ENCODE data around the gene PLPP2. TPM values are rescaled to one million over a fixed set of nuclear protein-coding genes. Genes with fewer than 3 reads are reported as not detected.

Gene PLPP2
- total RNA-seq, 1 donor from 2014 or later: 1.9 TPM

GRCh38 chr19:306151-306900 lies 15.1 kb upstream of the PLPP2 start:
- H3K27ac Mint-ChIP-seq (ENCODE audit: unreplicated experiment): no peak overlapping the region
- no peaks in the 10 kb centered on the region for H3K27me3 Mint-ChIP-seq (ENCODE audit: unreplicated experiment)

GRCh38 chr19:305240-306150 lies 14.3 kb upstream of the PLPP2 start:
- H3K27ac Mint-ChIP-seq (ENCODE audit: unreplicated experiment): no peak overlapping the region
- H3K4me3 Mint-ChIP-seq (ENCODE audit: unreplicated experiment): no peak overlapping the region
- no peak for TF ChIP-seq CTCF (IDR thresholded peaks at IDR 0.05)

More at GRCh38 chr19:306151-306900, 15.1 kb upstream of the PLPP2 start:
- H3K4me1 Mint-ChIP-seq (ENCODE audit: unreplicated experiment): no peaks in the 10 kb centered on the region
- no peak overlapping the region for H3K4me3 Mint-ChIP-seq (ENCODE audit: unreplicated experiment)
- peaks cover 12% of the 10 kb centered on the region for H3K36me3 Mint-ChIP-seq (ENCODE audit: unreplicated experiment)
- no peaks in the 10 kb centered on the region for H3K9me3 Mint-ChIP-seq (ENCODE audit: unreplicated experiment)
- peak; percentile 82 for DNase-seq (ENCODE audit: extremely low spot score, unreplicated experiment)
- TF ChIP-seq CTCF (IDR thresholded peaks at IDR 0.05): no peak

DNA sequence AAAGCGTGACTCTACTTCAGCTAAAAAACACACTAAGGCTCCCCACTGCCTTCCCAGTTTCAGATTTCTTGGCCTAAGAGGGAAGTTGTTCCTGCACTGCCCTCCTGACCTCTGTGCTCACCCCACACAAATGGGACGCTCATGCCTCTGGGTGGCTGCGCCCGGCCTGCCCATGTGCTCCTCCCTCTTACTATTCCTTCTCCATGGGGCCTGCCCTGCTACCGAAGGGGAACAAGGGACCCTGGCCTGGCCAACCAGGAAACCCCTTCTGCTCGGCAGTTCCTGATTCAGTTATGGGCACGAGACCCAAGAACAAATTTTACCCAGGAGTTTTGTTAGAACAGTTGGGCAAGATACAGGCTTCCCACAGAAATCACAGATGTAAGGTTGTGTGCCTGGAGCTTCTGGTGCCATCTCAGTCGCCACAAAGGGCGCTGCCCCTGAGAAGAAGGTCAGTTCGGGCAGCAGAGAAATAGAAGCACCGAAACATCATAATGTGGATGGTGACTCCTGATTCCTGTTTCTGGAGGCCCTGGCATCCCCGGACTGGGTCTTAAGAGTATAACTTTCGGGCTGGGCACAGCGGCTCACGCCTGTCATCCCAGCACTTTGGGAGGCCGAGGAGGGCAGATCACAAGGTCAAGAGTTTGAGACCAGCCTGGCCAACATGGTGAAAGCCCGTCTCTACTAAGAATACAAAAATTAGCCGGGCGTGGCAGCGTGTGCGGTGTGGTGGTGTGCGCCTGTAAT lies 5.4 kb upstream of the PLPP2 start:
- Mint-ChIP-seq H3K4me3 (ENCODE audit: unreplicated experiment) (no peak overlapping the region), H3K36me3 (ENCODE audit: unreplicated experiment) (no peaks in the 10 kb centered on the region), H3K4me1 (ENCODE audit: unreplicated experiment) (peaks cover 10% of the 10 kb centered on the region), H3K27me3 (ENCODE audit: unreplicated experiment) (peaks cover 24% of the 10 kb centered on the region), H3K9me3 (ENCODE audit: unreplicated experiment) (no peaks in the 10 kb centered on the region), H3K27ac (ENCODE audit: unreplicated experiment) (no peak overlapping the region)
- DNase-seq (ENCODE audit: extremely low spot score, unreplicated experiment): no peak
- TF ChIP-seq CTCF (IDR thresholded peaks at IDR 0.05): no peak

More at GRCh38 chr19:305240-306150, 14.3 kb upstream of the PLPP2 start:
- DNase-seq (ENCODE audit: extremely low spot score, unreplicated experiment): peak; percentile 83
- Mint-ChIP-seq H3K27me3 (ENCODE audit: unreplicated experiment) (no peaks in the 10 kb centered on the region), H3K36me3 (ENCODE audit: unreplicated experiment) (peaks cover 12% of the 10 kb centered on the region), H3K9me3 (ENCODE audit: unreplicated experiment) (no peaks in the 10 kb centered on the region), H3K4me1 (ENCODE audit: unreplicated experiment) (no peaks in the 10 kb centered on the region)

DNA sequence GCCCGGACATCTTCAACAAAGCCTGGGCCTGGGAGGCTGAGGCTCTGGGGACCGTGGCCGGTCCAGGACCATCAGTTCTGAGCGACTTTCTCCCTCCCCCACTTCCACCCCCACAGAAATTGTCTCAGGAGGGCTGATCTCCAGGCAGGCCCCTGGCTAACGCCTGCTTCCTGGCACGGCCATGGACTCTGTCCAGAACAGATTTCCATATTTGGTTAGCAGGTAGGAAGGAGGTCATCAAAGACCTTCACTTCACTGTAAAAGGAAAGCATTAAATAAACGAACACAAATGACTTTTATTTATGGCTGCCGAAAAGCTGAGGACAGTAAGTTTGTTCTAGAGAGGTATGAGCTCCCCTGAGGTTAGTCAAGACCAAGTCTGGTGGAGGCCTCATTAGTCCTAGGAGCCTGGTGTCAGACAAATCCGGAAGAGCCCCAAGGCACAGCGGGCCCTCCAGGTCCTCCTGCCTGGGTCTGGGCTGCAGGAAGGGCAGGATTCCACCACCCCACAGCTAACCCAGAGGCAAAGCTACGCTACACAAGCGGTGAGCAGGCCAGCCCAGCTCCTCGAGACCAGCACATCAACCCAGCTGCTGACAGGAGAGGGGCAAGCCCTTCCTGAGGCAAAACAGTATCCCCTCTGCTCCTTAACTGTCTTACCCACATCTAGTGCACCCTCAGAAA lies 4.6 kb upstream of the PLPP2 start:
- Mint-ChIP-seq H3K4me3 (ENCODE audit: unreplicated experiment) (no peak overlapping the region), H3K27ac (ENCODE audit: unreplicated experiment) (no peak overlapping the region), H3K9me3 (ENCODE audit: unreplicated experiment) (no peaks in the 10 kb centered on the region), H3K4me1 (ENCODE audit: unreplicated experiment) (peaks cover 10% of the 10 kb centered on the region), H3K27me3 (ENCODE audit: unreplicated experiment) (peaks cover 24% of the 10 kb centered on the region), H3K36me3 (ENCODE audit: unreplicated experiment) (no peaks in the 10 kb centered on the region)
- DNase-seq (ENCODE audit: extremely low spot score, unreplicated experiment): no peak
- TF ChIP-seq CTCF (IDR thresholded peaks at IDR 0.05): no peak

Measured in osteocyte (in vitro differentiated cells).